Measurements from ENCODE around the gene OASL.

- TF ChIP-seq CTCF (conservative IDR thresholded peaks at IDR 0.05) = no peak
- TF ChIP-seq ZFX (IDR thresholded peaks at IDR 0.05) = no peak
These were observed 47.1 kb downstream of the OASL start for GRCh38 chr12:120991965-120992364.

All from C4-2B (cell line).